Liver (tissue), 9 donors: ENCODE measurements around the gene MPPED2. TPM values are rescaled to one million over a fixed set of nuclear protein-coding genes. Genes with fewer than 3 reads are reported as not detected.
"Not testable (repeated sequence)": the region's sequence is repeated elsewhere in the genome, so short reads cannot be mapped to it uniquely, and the experiment has no call there.

Source experiments
- DNase-seq: peaks from one replicate; pipeline ENCODE4 v3.0.0-alpha.2; 2017; ENCODE audit warnings: low spot score
- H3K27ac ChIP-seq, 2 donors: one replicate each; pipeline ENCODE4 v1.7.0; 2013; ENCODE audit warnings: inconsistent platforms in 2 of 2, low read length in 2 of 2, control low read depth in 1 of 2, low read depth in 1 of 2, mild to moderate bottlenecking in 1 of 2
- H3K27me3 ChIP-seq, 4 donors: one replicate each; pipeline versions ENCODE4 v1.6.1 to v1.7.0; 2013; ENCODE audit warnings: low read length in 3 of 4, inconsistent platforms in 1 of 4, mild to moderate bottlenecking in 1 of 4, moderate library complexity in 1 of 4; ENCODE audit not compliant: control insufficient read depth in 4 of 4, insufficient read depth in 4 of 4
- H3K36me3 ChIP-seq, 4 donors: one replicate each; pipeline versions ENCODE4 v1.6.1 to v1.7.0; 2013; ENCODE audit warnings: low read length in 3 of 4, mild to moderate bottlenecking in 3 of 4, low read depth in 1 of 4, moderate library complexity in 1 of 4; ENCODE audit not compliant: control insufficient read depth in 4 of 4, insufficient read depth in 3 of 4
- H3K4me1 ChIP-seq, 4 donors: one replicate each; pipeline versions ENCODE4 v1.6.1 to v1.7.0; 2013; ENCODE audit warnings: low read length in 3 of 4, mild to moderate bottlenecking in 3 of 4, moderate library complexity in 1 of 4; ENCODE audit not compliant: control insufficient read depth in 4 of 4, insufficient read depth in 4 of 4
- H3K4me3 ChIP-seq, 3 donors: one replicate each; pipeline versions ENCODE4 v1.6.1 to v1.7.0; 2013; ENCODE audit warnings: low read length in 3 of 3, control low read depth in 1 of 3, low read depth in 1 of 3, mild to moderate bottlenecking in 1 of 3
- H3K9ac ChIP-seq, 2 donors: one replicate each; pipeline ENCODE4 v1.7.0; 2013; ENCODE audit warnings: low read length in 2 of 2, mild to moderate bottlenecking in 2 of 2, moderate library complexity in 2 of 2, control low read depth in 1 of 2, low read depth in 1 of 2
- H3K9me3 ChIP-seq, 4 donors: one replicate each; pipeline versions ENCODE4 v1.6.1 to v1.7.0; 2013; ENCODE audit warnings: low read length in 3 of 4; ENCODE audit not compliant: control insufficient read depth in 4 of 4
- ATF3 ChIP-seq: IDR thresholded peaks from 2 replicates; pipeline ENCODE4 v1.6.1; 2016; ENCODE audit warnings: antibody characterized with exemption
- CTCF ChIP-seq: fragments of 150-350 bp; IDR thresholded peaks from 2 replicates; pipeline ENCODE4 v1.5.1; 2017; ENCODE audit warnings: improper control_type of control experiment, low read depth, low read length; ENCODE audit not compliant: missing input control
- EGR1 ChIP-seq, 2 donors: IDR thresholded peaks; 2 replicates each; pipeline ENCODE4 v1.6.1; 2016 to 2018; ENCODE audit warnings: antibody characterized with exemption in 2 of 2, low read depth in 2 of 2
- FOXA1 ChIP-seq: IDR thresholded peaks from 2 replicates; pipeline ENCODE4 v1.6.1; 2016; ENCODE audit warnings: antibody characterized with exemption
- FOXA2 ChIP-seq: IDR thresholded peaks from 2 replicates; pipeline ENCODE4 v1.6.1; 2016; ENCODE audit warnings: antibody characterized with exemption
- HNF4A ChIP-seq, 2 donors: conservative IDR thresholded peaks; 2 replicates each; pipeline ENCODE4 v1.6.1; 2016; ENCODE audit warnings: antibody characterized with exemption in 2 of 2, mild to moderate bottlenecking in 2 of 2
- HNF4G ChIP-seq: IDR thresholded peaks from 2 replicates; pipeline ENCODE4 v1.6.1; 2016; ENCODE audit warnings: antibody characterized with exemption
- JUND ChIP-seq, 2 donors: IDR thresholded peaks; 2 replicates each; pipeline ENCODE4 v1.6.1; 2016; ENCODE audit warnings: antibody characterized with exemption in 2 of 2
- RAD21 ChIP-seq, 2 donors: IDR thresholded peaks; 2 replicates each; pipeline ENCODE4 v1.6.1; 2016; ENCODE audit warnings: antibody characterized with exemption in 2 of 2, mild to moderate bottlenecking in 2 of 2
- REST ChIP-seq: IDR thresholded peaks from 2 replicates; pipeline ENCODE4 v1.6.1; 2016; ENCODE audit warnings: antibody characterized with exemption, mild to moderate bottlenecking
- RXRA ChIP-seq, 2 donors: IDR thresholded peaks; 2 replicates each; pipeline ENCODE4 v1.6.1; 2017 to 2018; ENCODE audit warnings: antibody characterized with exemption in 2 of 2, mild to moderate bottlenecking in 1 of 2
- SP1 ChIP-seq: IDR thresholded peaks from 2 replicates; pipeline ENCODE4 v1.6.1; 2018; ENCODE audit warnings: antibody characterized with exemption, mild to moderate bottlenecking
- YY1 ChIP-seq: IDR thresholded peaks from 2 replicates; pipeline ENCODE4 v1.6.1; 2016; ENCODE audit warnings: antibody characterized with exemption, mild to moderate bottlenecking
- WGBS: extraction: QIAGEN DNeasy Blood & Tissue Kit; methylation state at CpG from one replicate; pipeline ENCODE4 v1.1.7; 2013; 5-methylcytosine and 5-hydroxymethylcytosine counted together
- polyA plus RNA-seq, 2 donors: library from polyadenylated mRNA; stranded (reverse) in 1 of 2; unstranded in 1 of 2; fragments of 200-250 nt in 1 of 2; fragments of >200 nt in 1 of 2; fragmentation: Nextera tagmentation in 1 of 2; extraction: Ambion mirVana in 1 of 2; gene quantifications; one replicate each; pipeline versions ENCODE4 v1.2.1 to v1.2.3, GENCODE V29; 2013 to 2015
- total RNA-seq, 2 donors: library from RNA; depleted of rRNA; stranded (reverse); fragments of >200 nt; gene quantifications; one replicate each; pipeline ENCODE4 v1.2.3, GENCODE V29; 2014
- donor health status: healthy.
- donor health status: healthy.
- donor health status: healthy.
- donor health status: healthy.
- donor health status: healthy.

MPPED2 gene
- total and polyA plus RNA-seq, 4 donors: 0.22 to 1.6 (median 0.47) TPM

- peaks cover 0 to 7% (median 4%) of the 10 kb centered on the region in 4 donors for H3K4me1 ChIP-seq
- H3K27ac ChIP-seq: no peak overlapping the region
- peak in 1 of 2 donors; percentile 15 for TF ChIP-seq HNF4A (conservative IDR thresholded peaks at IDR 0.05)
- no peak for TF ChIP-seq REST
- peak in 1 of 2 donors; percentile 37 for TF ChIP-seq RXRA (IDR thresholded peaks at IDR 0.05)
- no peak overlapping the region for H3K4me3 ChIP-seq
- no peaks in the 10 kb centered on the region for H3K36me3 ChIP-seq
- WGBS: 46% methylated on average over 7 of the region's 7 CpGs
- no peak for DNase-seq
- H3K9ac ChIP-seq: no peak overlapping the region
- no peaks in the 10 kb centered on the region for H3K27me3 ChIP-seq
- H3K9me3 ChIP-seq: no peaks in the 10 kb centered on the region
Observed at GRCh38 chr11:30560206-30561106, 25.7 kb downstream of the MPPED2 start.

GRCh38 chr11:30559004-30559403 lies 27.1 kb downstream of the MPPED2 start:
- DNase-seq: no peak
- H3K9me3 ChIP-seq: no peaks in the 10 kb centered on the region
- peaks cover 0 to under 1% (median 0%) of the 10 kb centered on the region in 4 donors for H3K36me3 ChIP-seq
- H3K4me3 ChIP-seq: no peak overlapping the region
- TF ChIP-seq FOXA1 (no peak), ATF3 (no peak), JUND (IDR thresholded peaks at IDR 0.05) (no peak), FOXA2 (no peak), RAD21 (IDR thresholded peaks at IDR 0.05) (no peak), HNF4A (conservative IDR thresholded peaks at IDR 0.05) (no peak), CTCF (no peak), REST (no peak), SP1 (no peak), HNF4G (no peak), EGR1 (IDR thresholded peaks at IDR 0.05; ENCODE audit: low read depth in 2 of 2) (no peak), RXRA (IDR thresholded peaks at IDR 0.05) (no peak), YY1 (no peak)
- H3K4me1 ChIP-seq: peaks cover 0 to 7% (median 4%) of the 10 kb centered on the region in 4 donors
- H3K27ac ChIP-seq: no peak overlapping the region
- H3K27me3 ChIP-seq: no peaks in the 10 kb centered on the region
- WGBS: 92% methylated on average over 1 of the region's 1 CpG
- no peak overlapping the region for H3K9ac ChIP-seq

GRCh38 chr11:30554587-30554986 lies 31.6 kb downstream of the MPPED2 start:
- H3K9me3 ChIP-seq, DNase-seq, H3K4me3 ChIP-seq, H3K27ac ChIP-seq, H3K27me3 ChIP-seq, H3K36me3 ChIP-seq, H3K4me1 ChIP-seq, H3K9ac ChIP-seq: not testable (repeated sequence)
- WGBS: 90% methylated on average over 6 of the region's 6 CpGs
